Measurements from ENCODE around the gene PALMD. TPM values are rescaled to one million over a fixed set of nuclear protein-coding genes. Genes with fewer than 3 reads are reported as not detected.

The PALMD gene
- total RNA-seq, 1 donor from 2014 or later, result not detected

- Mint-ChIP-seq H3K9me3 (no peaks in the 10 kb centered on the region), H3K27me3 (peaks cover 7% of the 10 kb centered on the region), H3K4me1 (no peaks in the 10 kb centered on the region), H3K27ac (no peak overlapping the region), H3K4me3 (no peak overlapping the region), H3K36me3 (ENCODE audit: low read depth) (no peaks in the 10 kb centered on the region)
- no peak for DNase-seq
- ATAC-seq (ENCODE audit: low read depth), result no peak
- no peak for TF ChIP-seq CTCF (IDR thresholded peaks at IDR 0.05)
- intact Hi-C loops (cut with micrococcal nuclease), result no loop called here
- ChIA-PET POLR2A (no interaction called here), CTCF (no interaction called here)
Measured at GRCh38 chr1:99662539-99663080, 16.7 kb downstream of the PALMD start.

- CTCF ChIA-PET, result interaction anchor here (1.0 kb wide), 1 partner anchor 24 kb away, joined by 3 read pairs; no protein-coding TSS in a partner anchor
- TF ChIP-seq CTCF (IDR thresholded peaks at IDR 0.05), result no peak
Measured at GRCh38 chr1:99663501-99663900, 17.6 kb downstream of the PALMD start.

GRCh38 chr1:99665212-99665611 lies 19.3 kb downstream of the PALMD start:
- Mint-ChIP-seq H3K4me1 (no peaks in the 10 kb centered on the region), H3K9me3 (no peaks in the 10 kb centered on the region), H3K27ac (no peak overlapping the region), H3K36me3 (ENCODE audit: low read depth) (no peaks in the 10 kb centered on the region), H3K4me3 (no peak overlapping the region), H3K27me3 (peaks cover 10% of the 10 kb centered on the region)
- CTCF ChIA-PET, result interaction anchor here (0.6 kb wide), 1 partner anchor 67 kb away, joined by 4 read pairs; no protein-coding TSS in a partner anchor
- intact Hi-C loops (cut with micrococcal nuclease), result no loop called here
- DNase-seq, result no peak
- POLR2A ChIA-PET, result no interaction called here
- ATAC-seq (ENCODE audit: low read depth), result no peak
- no peak for TF ChIP-seq CTCF (IDR thresholded peaks at IDR 0.05)

More at GRCh38 chr1:99663501-99663900, 17.6 kb downstream of the PALMD start:
- intact Hi-C loops (cut with micrococcal nuclease), result no loop called here
- Mint-ChIP-seq H3K27ac (no peak overlapping the region), H3K4me1 (no peaks in the 10 kb centered on the region), H3K9me3 (no peaks in the 10 kb centered on the region), H3K27me3 (peaks cover 10% of the 10 kb centered on the region), H3K4me3 (no peak overlapping the region), H3K36me3 (ENCODE audit: low read depth) (no peaks in the 10 kb centered on the region)
- POLR2A ChIA-PET, result no interaction called here
- DNase-seq (no peak), ATAC-seq (ENCODE audit: low read depth) (no peak)

GRCh38 chr1:99669376-99669775 lies 23.5 kb downstream of the PALMD start:
- POLR2A ChIA-PET, result no interaction called here
- ATAC-seq (ENCODE audit: low read depth) (no peak), DNase-seq (no peak)
- Mint-ChIP-seq H3K4me3 (no peak overlapping the region), H3K9me3 (no peaks in the 10 kb centered on the region), H3K36me3 (ENCODE audit: low read depth) (no peaks in the 10 kb centered on the region), H3K27me3 (peaks cover 21% of the 10 kb centered on the region), H3K27ac (no peak overlapping the region), H3K4me1 (no peaks in the 10 kb centered on the region)
- CTCF ChIA-PET, result no interaction called here
- intact Hi-C loops (cut with micrococcal nuclease), result no loop called here
- TF ChIP-seq CTCF (IDR thresholded peaks at IDR 0.05), result no peak

- DNase-seq, result no peak
- ChIA-PET CTCF (no interaction called here), POLR2A (no interaction called here)
- no peak for TF ChIP-seq CTCF (IDR thresholded peaks at IDR 0.05)
- intact Hi-C loops (cut with micrococcal nuclease), result no loop called here
- H3K36me3 Mint-ChIP-seq (ENCODE audit: low read depth), result no peaks in the 10 kb centered on the region
- no peak overlapping the region for H3K27ac Mint-ChIP-seq
- no peak for ATAC-seq (ENCODE audit: low read depth)
- H3K9me3 Mint-ChIP-seq, result no peaks in the 10 kb centered on the region
- no peaks in the 10 kb centered on the region for H3K4me1 Mint-ChIP-seq
- peaks cover 21% of the 10 kb centered on the region for H3K27me3 Mint-ChIP-seq
- no peak overlapping the region for H3K4me3 Mint-ChIP-seq
Measured at GRCh38 chr1:99669821-99670220, 23.9 kb downstream of the PALMD start.

Measured in activated B cell treated with CpG ODN at 0.5 μM for 24 hours (primary cell).